VCaP (cell line): ENCODE data around the gene DACH1.
A peak's percentile ranks its signal among the peaks of the same experiment; 100 is the strongest.

Source experiments
- H3K27ac ChIP-seq: fragments of 450-650 bp; 2 replicates; pipeline ENCODE4 v1.5.1; 2017
- TF ChIP-seq, protein P1 (sequence below): fragments of 450-650 bp; conservative IDR thresholded peaks from 2 replicates; pipeline ENCODE4 v1.5.1; 2017; ENCODE audit warnings: mild to moderate bottlenecking, moderate library complexity

The DACH1 gene

DNA sequence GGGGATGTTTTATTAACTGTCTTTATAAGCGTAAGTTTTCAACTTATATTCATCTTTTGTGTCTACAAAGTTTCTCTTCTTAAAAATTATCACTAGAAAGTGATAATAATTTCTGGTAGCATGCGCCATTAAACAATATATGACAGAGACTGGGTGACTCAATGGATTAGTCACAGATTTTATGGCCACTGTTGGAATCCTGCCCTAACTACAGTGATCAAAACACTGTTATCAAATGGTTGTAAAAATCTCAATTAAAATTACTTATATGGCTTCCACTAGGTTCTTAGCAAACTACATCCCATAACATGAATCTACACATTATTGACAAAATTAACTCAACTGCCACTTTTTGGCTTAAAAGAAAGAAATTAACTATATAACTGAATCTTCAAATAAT, 350.0 kb downstream of the DACH1 start:
- H3K27ac ChIP-seq: no peak overlapping the region
- TF ChIP-seq, protein P1, sequence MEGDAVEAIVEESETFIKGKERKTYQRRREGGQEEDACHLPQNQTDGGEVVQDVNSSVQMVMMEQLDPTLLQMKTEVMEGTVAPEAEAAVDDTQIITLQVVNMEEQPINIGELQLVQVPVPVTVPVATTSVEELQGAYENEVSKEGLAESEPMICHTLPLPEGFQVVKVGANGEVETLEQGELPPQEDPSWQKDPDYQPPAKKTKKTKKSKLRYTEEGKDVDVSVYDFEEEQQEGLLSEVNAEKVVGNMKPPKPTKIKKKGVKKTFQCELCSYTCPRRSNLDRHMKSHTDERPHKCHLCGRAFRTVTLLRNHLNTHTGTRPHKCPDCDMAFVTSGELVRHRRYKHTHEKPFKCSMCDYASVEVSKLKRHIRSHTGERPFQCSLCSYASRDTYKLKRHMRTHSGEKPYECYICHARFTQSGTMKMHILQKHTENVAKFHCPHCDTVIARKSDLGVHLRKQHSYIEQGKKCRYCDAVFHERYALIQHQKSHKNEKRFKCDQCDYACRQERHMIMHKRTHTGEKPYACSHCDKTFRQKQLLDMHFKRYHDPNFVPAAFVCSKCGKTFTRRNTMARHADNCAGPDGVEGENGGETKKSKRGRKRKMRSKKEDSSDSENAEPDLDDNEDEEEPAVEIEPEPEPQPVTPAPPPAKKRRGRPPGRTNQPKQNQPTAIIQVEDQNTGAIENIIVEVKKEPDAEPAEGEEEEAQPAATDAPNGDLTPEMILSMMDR: no peak

DNA sequence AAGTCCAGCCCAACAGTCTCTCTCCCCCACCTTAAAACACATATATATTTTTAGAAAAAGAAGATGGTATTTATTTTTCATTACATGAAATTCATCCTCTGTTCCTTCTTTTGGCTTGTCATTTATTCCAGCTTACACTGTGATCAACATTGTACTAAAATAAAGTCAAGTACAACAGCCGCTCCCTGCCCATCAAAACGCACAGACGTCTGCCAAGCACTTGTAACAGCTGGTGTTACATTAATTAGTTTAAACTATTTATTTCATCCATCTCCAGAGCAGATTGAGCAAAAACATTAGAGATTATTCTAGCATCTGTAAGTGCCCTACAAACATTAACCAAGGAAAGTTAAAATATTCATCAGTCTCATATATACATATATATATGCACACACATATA, 350.5 kb downstream of the DACH1 start:
- H3K27ac ChIP-seq: no peak overlapping the region
- TF ChIP-seq, protein P1: no peak

DNA sequence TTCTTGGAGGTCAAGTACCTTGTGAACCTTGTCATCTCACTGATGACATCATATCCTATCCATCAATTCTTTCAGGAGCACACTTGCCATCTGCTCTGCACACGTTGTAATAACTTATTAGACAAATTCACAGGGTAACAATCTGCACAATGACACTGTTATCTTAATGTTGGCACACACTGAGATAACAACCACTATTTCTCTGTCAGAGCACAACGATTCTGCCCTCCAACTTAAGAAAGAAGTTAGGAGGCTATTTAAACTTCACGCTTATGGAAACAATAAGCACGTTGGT, 351.3 kb downstream of the DACH1 start:
- no peak overlapping the region for H3K27ac ChIP-seq
- TF ChIP-seq, protein P1: no peak

- TF ChIP-seq, protein P1: no peak
- no peak overlapping the region for H3K27ac ChIP-seq
These were observed 351.9 kb downstream of the DACH1 start for GRCh38 chr13:71514900-71515743.

- TF ChIP-seq, protein P1: no peak
- H3K27ac ChIP-seq: no peak overlapping the region
These were observed 353.5 kb downstream of the DACH1 start for GRCh38 chr13:71513411-71514033.

- TF ChIP-seq, protein P1: no peak
- H3K27ac ChIP-seq: no peak overlapping the region
These were observed 363.2 kb downstream of the DACH1 start for GRCh38 chr13:71503781-71504180.

DNA sequence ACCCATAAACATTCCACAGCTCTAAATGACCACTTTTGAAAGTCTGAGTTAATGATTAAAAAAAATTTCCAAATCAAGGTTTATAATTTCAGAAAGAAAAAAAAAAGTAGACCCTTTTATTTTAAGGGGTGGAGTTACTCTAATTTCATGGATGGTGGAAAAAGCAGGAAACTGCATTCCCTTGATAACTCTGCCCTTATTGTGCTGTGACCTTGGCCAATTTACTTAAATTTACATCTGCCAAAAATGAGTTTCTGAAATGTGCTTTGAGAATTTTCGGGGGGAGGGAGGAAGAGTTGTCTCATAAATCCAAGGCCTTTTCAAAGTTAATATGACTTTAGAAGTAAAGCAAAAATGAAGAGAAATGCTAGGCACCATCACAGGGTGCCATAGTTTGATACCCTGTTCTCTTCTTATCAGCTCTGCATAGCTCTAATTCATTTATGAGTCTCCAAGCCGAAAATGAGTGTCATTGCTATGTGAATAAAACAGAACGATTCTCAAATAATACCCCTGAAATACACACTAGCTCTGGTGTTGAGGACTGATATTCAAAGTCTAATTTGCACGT, 367.0 kb downstream of the DACH1 start:
- TF ChIP-seq, protein P1: no peak

More for the DNA sequence above, 367.0 kb downstream of the DACH1 start:
- peak overlapping the region; percentile 45 for H3K27ac ChIP-seq
